Lower lobe of right lung (tissue), 2 donors: ENCODE data around the gene MGAT5. TPM values are rescaled to one million over a fixed set of nuclear protein-coding genes. Genes with fewer than 3 reads are reported as not detected.

Source experiments
- ATAC-seq, 2 donors: fragments of 200-7000 bp; cut with Tn5 transposase; one replicate each; pipeline ENCODE4 v1.9.1; 2020 to 2022; ENCODE audit warnings: mild to moderate bottlenecking in 2 of 2, moderate library complexity in 2 of 2
- DNase-seq: peaks from one replicate; pipeline ENCODE4 v3.0.0-alpha.2; 2020
- H3K27ac ChIP-seq: fragments of 200-600 bp; one replicate; pipeline ENCODE4 v1.8.0; 2022
- H3K27me3 ChIP-seq: fragments of 200-600 bp; one replicate; pipeline ENCODE4 v1.8.0; 2022; ENCODE audit warnings: low read depth
- H3K36me3 ChIP-seq: fragments of 200-600 bp; one replicate; pipeline ENCODE4 v1.8.0; 2022; ENCODE audit warnings: mild to moderate bottlenecking
- H3K4me1 ChIP-seq: fragments of 200-600 bp; one replicate; pipeline ENCODE4 v1.8.0; 2022
- H3K4me3 ChIP-seq: fragments of 200-600 bp; one replicate; pipeline ENCODE4 v1.8.0; 2022; ENCODE audit warnings: mild to moderate bottlenecking
- H3K9me3 ChIP-seq: fragments of 200-600 bp; one replicate; pipeline ENCODE4 v1.8.0; 2022
- intact Hi-C: fragments of 100-400 bp; cut with DNase I; formaldehyde crosslinking; loops from one replicate; pipeline ENCODE4 v1.11.0; 2022
- total RNA-seq: library from RNA; stranded (reverse); fragmentation: NEBNext Ultra II Directional; extraction: Animal tissue kit (Norgen Biotek cat#: 25700); gene quantifications from one replicate; pipeline ENCODE4 v1.2.1, GENCODE V29; 2021
- TF ChIP-seq, protein P1 (sequence below): fragments of 200-600 bp; IDR thresholded peaks from one replicate; pipeline ENCODE4 v1.8.0; 2022; ENCODE audit warnings: antibody characterized with exemption, mild to moderate bottlenecking
- donor health status: DM: no; HTN: yes; CAD: no; lungs with severe emphysema.

MGAT5 gene
- total RNA-seq, 1 donor from 2014 or later, result 61.7 TPM

DNA sequence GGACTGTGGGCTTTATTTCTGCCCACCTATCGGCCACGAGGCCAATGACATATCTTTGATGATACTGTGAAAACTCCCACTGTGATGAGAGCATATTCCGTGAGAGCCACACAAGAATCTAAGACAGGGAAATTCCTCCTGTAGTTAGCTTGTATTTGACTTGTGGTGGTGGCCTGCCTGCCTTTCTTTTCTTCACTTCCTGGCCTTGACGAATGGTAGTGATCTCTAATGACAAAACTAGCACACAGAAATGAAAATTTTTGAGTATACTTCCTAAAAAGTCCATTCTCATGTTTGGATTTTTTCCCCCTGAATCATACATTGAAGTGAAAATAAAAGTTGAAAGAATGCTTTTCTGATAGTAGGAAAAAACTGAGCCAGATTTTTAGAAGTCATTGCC, 94.4 kb downstream of the MGAT5 start:
- Histone ChIP-seq H3K27me3 (no peaks in the 10 kb centered on the region), H3K4me3 (no peak overlapping the region), H3K4me1 (no peaks in the 10 kb centered on the region), H3K27ac (no peak overlapping the region), H3K9me3 (no peaks in the 10 kb centered on the region), H3K36me3 (peaks cover 12% of the 10 kb centered on the region)
- TF ChIP-seq, protein P1, sequence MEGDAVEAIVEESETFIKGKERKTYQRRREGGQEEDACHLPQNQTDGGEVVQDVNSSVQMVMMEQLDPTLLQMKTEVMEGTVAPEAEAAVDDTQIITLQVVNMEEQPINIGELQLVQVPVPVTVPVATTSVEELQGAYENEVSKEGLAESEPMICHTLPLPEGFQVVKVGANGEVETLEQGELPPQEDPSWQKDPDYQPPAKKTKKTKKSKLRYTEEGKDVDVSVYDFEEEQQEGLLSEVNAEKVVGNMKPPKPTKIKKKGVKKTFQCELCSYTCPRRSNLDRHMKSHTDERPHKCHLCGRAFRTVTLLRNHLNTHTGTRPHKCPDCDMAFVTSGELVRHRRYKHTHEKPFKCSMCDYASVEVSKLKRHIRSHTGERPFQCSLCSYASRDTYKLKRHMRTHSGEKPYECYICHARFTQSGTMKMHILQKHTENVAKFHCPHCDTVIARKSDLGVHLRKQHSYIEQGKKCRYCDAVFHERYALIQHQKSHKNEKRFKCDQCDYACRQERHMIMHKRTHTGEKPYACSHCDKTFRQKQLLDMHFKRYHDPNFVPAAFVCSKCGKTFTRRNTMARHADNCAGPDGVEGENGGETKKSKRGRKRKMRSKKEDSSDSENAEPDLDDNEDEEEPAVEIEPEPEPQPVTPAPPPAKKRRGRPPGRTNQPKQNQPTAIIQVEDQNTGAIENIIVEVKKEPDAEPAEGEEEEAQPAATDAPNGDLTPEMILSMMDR, result no peak
- ATAC-seq (no peak), DNase-seq (no peak)
- intact Hi-C loops, result no loop called here

DNA sequence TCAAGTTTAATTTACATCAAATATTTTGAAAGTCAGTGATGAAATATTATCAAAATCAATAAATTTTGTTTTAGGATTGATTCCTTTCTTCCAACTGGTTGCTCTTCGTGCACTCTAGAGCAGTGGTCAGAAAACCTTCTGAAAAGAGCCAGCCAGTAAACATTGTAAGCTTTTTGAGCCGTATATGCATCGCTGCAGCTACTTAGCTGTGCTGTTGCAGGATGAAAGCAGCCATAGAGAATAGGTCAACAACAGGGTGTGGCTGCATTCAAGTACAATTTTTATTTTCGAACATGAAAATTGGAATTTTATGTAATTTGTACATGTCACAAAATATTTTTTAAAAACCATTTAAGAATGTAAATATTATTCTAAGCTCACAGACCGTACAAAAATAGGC, 94.9 kb downstream of the MGAT5 start:
- ATAC-seq, result no peak

DNA sequence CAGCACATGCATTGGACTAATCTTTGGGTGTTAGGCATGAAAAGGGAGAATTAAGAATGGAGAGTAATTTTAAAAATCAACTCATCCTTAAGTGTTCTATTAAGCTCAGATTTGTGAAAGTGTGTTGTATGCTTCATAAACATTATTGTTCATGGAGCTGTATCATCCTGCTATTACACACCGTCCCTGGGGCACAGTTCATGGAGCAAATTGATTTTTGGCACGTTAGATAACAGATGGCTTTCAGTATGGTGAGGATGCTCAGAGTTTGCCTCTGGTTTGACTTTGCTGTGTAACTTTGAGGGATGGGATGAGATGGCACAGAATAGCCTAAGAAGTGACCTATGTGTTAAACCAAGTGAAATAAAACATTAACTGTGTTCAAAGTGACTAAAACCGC, 97.1 kb downstream of the MGAT5 start:
- H3K4me1 ChIP-seq, result no peaks in the 10 kb centered on the region
- TF ChIP-seq, protein P1, result no peak
- DNase-seq (no peak), ATAC-seq (no peak)
- H3K36me3 ChIP-seq, result peaks cover 18% of the 10 kb centered on the region
- no peak overlapping the region for H3K4me3 ChIP-seq
- H3K27ac ChIP-seq, result no peak overlapping the region
- no peaks in the 10 kb centered on the region for H3K27me3 ChIP-seq
- intact Hi-C loops, result no loop called here
- no peaks in the 10 kb centered on the region for H3K9me3 ChIP-seq

More for the DNA sequence above, 94.9 kb downstream of the MGAT5 start:
- Histone ChIP-seq H3K27ac (no peak overlapping the region), H3K27me3 (no peaks in the 10 kb centered on the region), H3K4me1 (no peaks in the 10 kb centered on the region), H3K9me3 (no peaks in the 10 kb centered on the region), H3K36me3 (peaks cover 12% of the 10 kb centered on the region), H3K4me3 (no peak overlapping the region)
- DNase-seq, result no peak
- TF ChIP-seq, protein P1, result no peak
- intact Hi-C loops, result no loop called here

DNA sequence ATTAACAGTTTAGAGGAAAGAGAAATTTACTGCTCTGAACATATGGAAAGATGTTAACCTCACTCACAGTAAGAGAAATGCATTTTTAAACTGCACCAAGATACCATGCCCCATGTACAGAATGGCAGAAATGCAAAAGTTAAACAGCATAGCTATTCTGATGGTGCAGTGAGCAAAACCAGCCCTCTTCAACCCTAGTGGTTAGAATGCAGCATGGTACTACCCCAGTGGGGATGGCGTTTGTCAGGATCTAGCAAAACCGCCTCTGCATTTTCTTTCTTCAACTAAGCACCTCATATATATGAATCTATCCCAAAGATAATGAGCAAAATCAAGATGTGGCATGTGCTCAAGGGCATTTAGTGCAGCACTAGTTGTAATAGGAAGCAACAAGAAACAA, 98.0 kb downstream of the MGAT5 start:
- H3K4me3 ChIP-seq, result no peak overlapping the region
- no peak for DNase-seq
- H3K27ac ChIP-seq, result no peak overlapping the region
- TF ChIP-seq, protein P1, result no peak
- peaks cover 18% of the 10 kb centered on the region for H3K36me3 ChIP-seq
- no peaks in the 10 kb centered on the region for H3K9me3 ChIP-seq
- ATAC-seq, result no peak
- intact Hi-C loops, result no loop called here
- H3K4me1 ChIP-seq, result no peaks in the 10 kb centered on the region
- no peaks in the 10 kb centered on the region for H3K27me3 ChIP-seq

DNA sequence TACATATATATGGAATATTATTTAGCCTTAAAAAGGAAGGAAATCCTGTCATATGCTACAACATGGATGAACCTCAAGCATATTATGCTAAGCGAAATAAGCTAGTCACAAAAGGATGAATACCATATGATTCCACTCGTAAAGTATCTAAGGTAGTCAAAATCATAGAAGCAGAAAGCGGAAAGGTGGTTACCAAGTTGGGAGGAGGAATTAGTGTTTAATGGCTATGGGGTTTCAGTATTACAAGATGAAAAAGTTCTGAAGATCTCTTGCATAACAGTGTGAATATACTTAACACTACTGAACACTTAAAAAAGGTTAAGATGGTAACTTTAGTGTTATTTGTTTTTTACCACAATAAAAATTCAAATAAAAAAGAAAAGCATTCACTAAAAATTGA, 99.0 kb downstream of the MGAT5 start:
- DNase-seq (no peak), ATAC-seq (no peak)
- H3K27me3 ChIP-seq, result no peaks in the 10 kb centered on the region
- no peak overlapping the region for H3K4me3 ChIP-seq
- H3K27ac ChIP-seq, result no peak overlapping the region
- H3K36me3 ChIP-seq, result peaks cover 18% of the 10 kb centered on the region
- no peaks in the 10 kb centered on the region for H3K9me3 ChIP-seq
- intact Hi-C loops, result no loop called here
- TF ChIP-seq, protein P1, result no peak
- H3K4me1 ChIP-seq, result no peaks in the 10 kb centered on the region

DNA sequence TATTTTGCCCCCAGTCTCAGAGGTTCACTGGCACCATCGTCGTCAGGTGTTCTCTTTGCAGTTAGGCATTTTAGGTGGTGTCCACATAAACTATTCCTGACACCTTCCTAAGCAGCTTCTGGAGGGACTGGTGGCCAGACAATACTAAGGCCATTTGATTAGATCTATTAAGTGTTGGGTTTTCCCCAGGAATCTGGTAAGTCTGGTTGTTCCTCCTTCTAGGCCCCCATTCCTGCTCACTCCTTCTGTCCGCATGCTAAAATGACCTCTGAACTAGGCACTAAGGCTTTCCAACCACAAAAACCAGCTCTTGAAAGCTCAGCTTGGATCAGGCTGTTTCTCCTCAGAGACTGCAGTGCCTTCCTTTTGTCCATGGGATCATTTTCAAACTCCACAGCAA, 100.7 kb downstream of the MGAT5 start:
- DNase-seq, result no peak
- Histone ChIP-seq H3K4me1 (peaks cover 9% of the 10 kb centered on the region), H3K9me3 (no peaks in the 10 kb centered on the region), H3K4me3 (no peak overlapping the region), H3K36me3 (peaks cover 18% of the 10 kb centered on the region), H3K27ac (no peak overlapping the region), H3K27me3 (no peaks in the 10 kb centered on the region)
- intact Hi-C loops, result no loop called here
- no peak for ATAC-seq
- TF ChIP-seq, protein P1, result no peak
